Measurements from ENCODE around the gene FGD4.
A peak's percentile ranks its signal among the peaks of the same experiment; 100 is the strongest.

FGD4 gene

GRCh38 chr12:32407795-32408194 lies 8.4 kb downstream of the FGD4 start:
- no peak for DNase-seq

GRCh38 chr12:32413412-32413811 lies 14.1 kb downstream of the FGD4 start:
- no peak for DNase-seq

- no peak for DNase-seq
Measured at GRCh38 chr12:32418221-32418620, 18.9 kb downstream of the FGD4 start.

- peak in 1 of 3 experiments; percentile 11 for DNase-seq
Measured at GRCh38 chr12:32418903-32419519, 19.7 kb downstream of the FGD4 start.

- DNase-seq = no peak
Measured at GRCh38 chr12:32419520-32419960, 20.2 kb downstream of the FGD4 start.

GRCh38 chr12:32420356-32420755 lies 21.0 kb downstream of the FGD4 start:
- no peak for DNase-seq

- no peak for DNase-seq
Measured at GRCh38 chr12:32423559-32423958, 24.2 kb downstream of the FGD4 start.

- no peak for DNase-seq
Measured at GRCh38 chr12:32431025-32431424, 31.7 kb downstream of the FGD4 start.

GRCh38 chr12:32435921-32436705 lies 36.8 kb downstream of the FGD4 start:
- DNase-seq = no peak

GRCh38 chr12:32437095-32437515 lies 37.7 kb downstream of the FGD4 start:
- no peak for DNase-seq

GRCh38 chr12:32440120-32440865 lies 40.9 kb downstream of the FGD4 start:
- DNase-seq = no peak

GRCh38 chr12:32443491-32443890 lies 44.1 kb downstream of the FGD4 start:
- no peak for DNase-seq

GRCh38 chr12:32444895-32445294 lies 45.5 kb downstream of the FGD4 start:
- DNase-seq = peak in 2 of 3 experiments; percentile 18 to 63

GRCh38 chr12:32445356-32445755 lies 46.0 kb downstream of the FGD4 start:
- DNase-seq = no peak

GRCh38 chr12:32446316-32447119 lies 47.2 kb downstream of the FGD4 start:
- DNase-seq = no peak

- DNase-seq = no peak
Measured at GRCh38 chr12:32448586-32448985, 49.2 kb downstream of the FGD4 start.

- DNase-seq = no peak
Measured at GRCh38 chr12:32450363-32450762, 51.0 kb downstream of the FGD4 start.

GRCh38 chr12:32450768-32451167 lies 51.4 kb downstream of the FGD4 start:
- no peak for DNase-seq

- DNase-seq = no peak
Measured at GRCh38 chr12:32451816-32452215, 52.5 kb downstream of the FGD4 start.

GRCh38 chr12:32454075-32454474 lies 54.7 kb downstream of the FGD4 start:
- no peak for DNase-seq

GRCh38 chr12:32454866-32455265 lies 55.5 kb downstream of the FGD4 start:
- DNase-seq = no peak

GRCh38 chr12:32455607-32456071 lies 56.3 kb downstream of the FGD4 start:
- DNase-seq = peak; percentile 49 to 81 (median 69)

All from NCI-H1417 (cell line).